GM21526 (cell line): ENCODE results near the gene THRAP3.

Source experiments
- ATAC-seq: cut with Tn5 transposase; IDR thresholded peaks from one replicate; pipeline ENCODE4 v1.9.1; 2021; ENCODE audit warnings: moderate library complexity; ENCODE audit not compliant: unreplicated experiment, low FRiP score

Gene THRAP3

DNA sequence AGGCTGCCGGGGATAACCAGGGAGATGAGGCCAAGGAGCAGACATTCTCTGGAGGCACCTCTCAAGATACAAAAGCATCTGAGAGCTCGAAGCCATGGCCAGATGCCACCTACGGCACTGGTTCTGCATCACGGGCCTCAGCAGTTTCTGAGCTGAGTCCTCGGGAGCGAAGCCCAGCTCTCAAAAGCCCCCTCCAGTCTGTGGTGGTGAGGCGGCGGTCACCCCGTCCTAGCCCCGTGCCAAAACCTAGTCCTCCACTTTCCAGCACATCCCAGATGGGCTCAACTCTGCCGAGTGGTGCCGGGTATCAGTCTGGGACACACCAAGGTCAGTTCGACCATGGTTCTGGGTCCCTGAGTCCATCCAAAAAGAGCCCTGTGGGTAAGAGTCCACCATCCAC lies 62.6 kb downstream of the THRAP3 start:
- no peak for ATAC-seq

- no peak for ATAC-seq
Measured at GRCh38 chr1:36287595-36287994, 63.4 kb downstream of the THRAP3 start.

DNA sequence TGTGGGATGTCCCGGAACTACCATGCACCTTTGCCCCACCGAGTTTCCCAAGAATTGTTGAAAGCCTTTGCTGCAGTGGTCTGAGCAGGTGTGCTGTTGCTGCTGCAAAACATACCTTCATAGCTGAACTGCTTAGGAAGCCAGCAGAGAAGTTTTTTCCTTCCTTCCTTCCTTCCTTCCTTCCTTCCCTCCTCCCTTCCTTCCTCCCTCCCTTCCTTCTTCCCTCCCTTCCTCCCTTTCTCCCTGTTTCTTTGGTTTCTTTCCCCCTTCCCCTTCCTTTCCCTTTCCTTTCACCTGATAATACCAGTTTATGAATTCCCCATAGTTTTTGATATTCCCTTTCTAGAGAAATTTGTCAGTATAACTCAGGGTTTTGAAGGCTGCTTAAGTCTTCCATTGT lies 71.1 kb downstream of the THRAP3 start:
- ATAC-seq, result no peak

DNA sequence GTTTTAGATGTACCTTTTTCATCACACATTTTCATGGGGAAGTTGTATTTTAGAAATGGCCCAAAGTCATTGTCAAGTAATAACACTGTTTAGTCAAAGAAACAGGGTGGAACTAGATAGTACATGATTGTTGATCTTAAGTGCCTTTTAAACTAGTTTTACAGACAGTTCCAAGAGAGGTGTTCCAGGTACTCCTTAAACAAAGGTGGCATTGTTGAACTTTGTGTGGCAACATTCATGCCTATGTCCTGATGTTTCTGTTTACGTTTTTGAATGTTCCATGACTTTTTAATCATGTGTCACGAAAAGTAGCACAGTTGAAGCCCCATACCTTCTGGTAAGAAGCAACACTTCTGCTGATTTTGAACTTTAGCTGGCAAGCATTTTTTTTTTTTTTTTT lies 72.8 kb downstream of the THRAP3 start:
- ATAC-seq, result no peak

GRCh38 chr1:36298640-36299039 lies 74.4 kb downstream of the THRAP3 start:
- no peak for ATAC-seq

DNA sequence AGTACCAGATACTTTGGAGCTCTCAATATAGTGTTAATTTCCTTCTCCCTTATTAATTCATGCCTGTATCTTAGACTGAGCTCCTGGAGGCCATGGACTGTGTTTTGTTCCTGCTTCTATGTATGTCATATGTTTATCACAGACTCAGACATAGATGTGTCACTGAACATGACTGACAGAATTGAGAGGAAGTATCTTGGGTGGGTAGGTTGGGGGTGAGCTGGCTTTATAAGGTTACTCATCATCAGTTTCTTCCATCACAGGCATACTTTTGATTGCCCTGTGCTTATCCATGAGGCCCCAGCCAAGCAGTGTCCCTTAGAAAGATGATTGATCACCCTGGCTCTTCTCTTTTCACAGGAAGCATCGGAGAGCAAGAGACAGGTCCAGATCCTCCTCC lies 76.3 kb downstream of the THRAP3 start:
- no peak for ATAC-seq

DNA sequence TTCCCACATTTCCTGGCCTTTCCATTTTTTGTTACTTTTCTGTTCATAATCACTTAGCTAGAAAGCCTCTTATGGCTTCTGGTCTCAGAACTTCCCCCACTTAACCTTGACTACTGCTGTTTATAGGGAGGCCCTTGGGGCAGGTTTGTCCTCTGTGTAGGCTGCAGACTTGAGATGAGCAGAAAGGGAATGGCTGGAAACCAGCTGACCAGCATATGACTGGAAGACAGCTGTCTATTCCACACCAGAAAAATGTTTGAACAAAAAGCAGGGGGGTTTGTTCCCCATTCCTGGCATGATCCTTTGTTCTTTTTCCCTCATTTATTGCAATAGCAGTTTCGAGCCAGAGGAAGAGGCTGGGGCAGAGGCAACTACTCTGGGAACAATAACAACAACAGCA lies 77.0 kb downstream of the THRAP3 start:
- no peak for ATAC-seq

GRCh38 chr1:36303244-36303643 lies 79.0 kb downstream of the THRAP3 start:
- no peak for ATAC-seq

- no peak for ATAC-seq
Measured at GRCh38 chr1:36303650-36304360, 79.6 kb downstream of the THRAP3 start.

GRCh38 chr1:36304521-36304920 lies 80.3 kb downstream of the THRAP3 start:
- ATAC-seq, result no peak

DNA sequence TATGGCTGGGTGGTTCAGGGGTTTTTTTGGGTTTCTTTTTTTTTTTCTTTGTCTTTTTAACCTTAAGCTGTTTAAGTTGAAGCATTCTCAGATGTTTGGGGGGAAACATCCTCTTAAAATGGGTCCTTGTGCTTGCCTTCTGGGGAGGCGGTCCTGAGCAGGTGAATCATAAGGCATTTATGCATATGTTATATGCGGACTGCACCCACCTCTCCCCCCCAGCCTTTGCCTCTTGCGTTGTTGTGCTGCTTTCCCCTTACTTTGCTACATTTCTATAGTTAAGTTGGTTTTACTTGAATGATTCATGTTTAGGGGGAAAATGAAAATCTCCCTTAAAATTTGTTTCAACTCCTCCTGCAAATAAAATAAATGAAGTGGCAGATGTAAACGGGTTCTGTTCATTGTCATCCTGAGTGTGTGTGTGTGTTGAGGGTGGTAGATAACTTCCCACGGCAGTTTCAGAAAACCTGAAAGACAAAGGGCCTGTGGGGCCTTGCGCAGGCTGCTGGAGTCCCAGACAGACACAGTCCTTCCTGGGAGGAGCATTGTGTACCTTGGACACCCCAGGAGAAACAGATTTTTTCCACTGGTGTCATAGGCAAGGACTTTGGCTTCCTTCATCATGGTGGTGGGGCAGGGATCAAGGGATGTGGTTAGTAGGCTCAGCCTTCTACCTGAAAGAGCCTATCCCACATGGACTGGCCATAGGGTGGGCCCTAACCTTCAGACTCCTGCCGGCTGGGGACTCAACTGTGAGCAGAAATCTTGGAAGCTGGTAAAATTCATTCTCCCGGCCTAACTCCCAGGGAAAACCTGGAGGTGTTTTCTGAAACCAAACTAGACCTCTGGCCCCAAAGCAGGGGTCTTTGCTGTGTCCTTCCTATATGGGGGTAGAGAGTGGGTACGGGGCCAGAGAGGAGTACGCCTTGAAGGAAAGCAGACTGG lies 81.0 kb downstream of the THRAP3 start:
- no peak for ATAC-seq

DNA sequence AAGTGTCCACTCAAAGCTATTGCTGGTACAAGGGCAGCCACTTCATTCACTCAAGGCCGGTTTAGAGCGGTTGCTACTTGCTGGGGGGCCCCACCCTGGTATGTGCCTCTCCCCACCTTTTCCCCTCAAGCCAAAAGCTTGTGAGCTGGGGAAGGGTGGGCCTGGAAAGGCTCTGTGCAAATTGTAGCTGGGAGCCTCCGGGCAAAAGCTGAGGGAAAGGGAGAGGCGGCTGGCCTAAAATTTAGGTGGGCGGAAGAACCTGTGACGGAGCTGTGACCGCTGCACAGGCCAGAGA lies 81.6 kb downstream of the THRAP3 start:
- no peak for ATAC-seq

GRCh38 chr1:36306210-36306901 lies 82.1 kb downstream of the THRAP3 start, which contains the start of gene SH3D21:
Gene SH3D21, plus strand, starts transcription at chr1:36306368. Its CDS starts 53 bp downstream, at chr1:36306421.
- ATAC-seq, result peak; percentile 33

- ATAC-seq, result peak; percentile 88
Measured at GRCh38 chr1:36306902-36307456, 82.7 kb downstream of the THRAP3 start.

GRCh38 chr1:36307601-36308330 lies 83.5 kb downstream of the THRAP3 start:
- no peak for ATAC-seq

- no peak for ATAC-seq
Measured at GRCh38 chr1:36309397-36309796, 85.2 kb downstream of the THRAP3 start.

GRCh38 chr1:36320291-36320761 lies 96.1 kb downstream of the THRAP3 start:
- ATAC-seq, result no peak

DNA sequence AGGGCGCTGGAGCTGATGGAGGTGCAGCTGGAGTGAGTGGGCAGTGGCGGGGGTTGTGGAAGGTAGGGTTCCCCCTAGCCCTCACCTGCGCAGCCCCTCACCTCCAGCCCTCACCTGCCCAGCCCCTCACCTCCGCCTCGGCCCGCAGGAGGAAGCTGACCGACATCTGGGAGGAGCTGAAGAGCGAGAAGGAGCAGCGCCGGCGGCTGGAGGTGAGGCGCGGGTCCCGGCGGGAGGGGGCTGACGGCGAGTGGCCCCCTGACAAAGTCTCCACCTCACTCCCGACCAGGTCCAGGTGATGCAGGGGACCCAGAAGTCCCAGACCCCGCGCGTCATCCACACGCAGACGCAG lies 96.5 kb downstream of the THRAP3 start:
- ATAC-seq, result no peak

GRCh38 chr1:36321119-36321951 lies 97.1 kb downstream of the THRAP3 start:
- ATAC-seq, result no peak
